HEK293 (cell line): ENCODE results near the gene LRCH2.

ENCODE experiments used
- CTCF ChIA-PET: fragments of 350-600 bp; formaldehyde crosslinking; extraction: SDS; loops from one replicate; lab custom pipeline; 2021; ENCODE audit warnings: antibody characterized with exemption; lab: Yijun Ruan, JAX
- POLR2A ChIA-PET: fragments of 300-600 bp; formaldehyde crosslinking; extraction: SDS; loops from one replicate; lab custom pipeline; 2020; ENCODE audit warnings: antibody characterized with exemption, inconsistent platforms; lab: Yijun Ruan, JAX
- H3K27ac ChIP-seq: fragments of 200-500 bp; sonication (Bioruptor generic); 2 replicates; pipeline ENCODE4 v1.5.1; 2014; ENCODE audit warnings: low read depth, low read length, control low read depth, inconsistent platforms; ENCODE audit errors: extremely low read depth
- H3K36me3 ChIP-seq, 2 experiments: fragments of 200-500 bp in 1 of 2; sonication (Bioruptor generic) in 1 of 2; 1 replicate in 1 of 2; 2 replicates in 1 of 2; pipeline ENCODE4 v1.5.1; 2014 to 2017; ENCODE audit warnings: inconsistent platforms in 2 of 2, low read length in 2 of 2; ENCODE audit not compliant: control insufficient read depth in 2 of 2, insufficient read depth in 1 of 2
- H3K4me1 ChIP-seq: fragments of 200-500 bp; sonication (Bioruptor generic); 2 replicates; pipeline ENCODE4 v1.5.1; 2014; ENCODE audit warnings: mild to moderate bottlenecking, low read length, inconsistent platforms; ENCODE audit not compliant: control insufficient read depth, insufficient read depth
- H3K4me3 ChIP-seq: 2 replicates; pipeline ENCODE4 v1.5.1; 2011; ENCODE audit warnings: low read depth, mild to moderate bottlenecking, control low read depth, low read length, moderate library complexity
- H3K9me3 ChIP-seq: fragments of 200-500 bp; sonication (Bioruptor generic); 2 replicates; pipeline ENCODE4 v1.5.1; 2014; ENCODE audit warnings: low read depth, low read length, inconsistent platforms; ENCODE audit not compliant: control insufficient read depth, insufficient read depth
- GLI4 ChIP-seq: fragments of 450-650 bp; formaldehyde crosslinking; IDR thresholded peaks from 2 replicates; pipeline ENCODE4 v1.5.1; 2016; ENCODE audit warnings: missing biosample characterization, missing genetic modification characterization
- KLF10 ChIP-seq: fragments of 450-650 bp; IDR thresholded peaks from 2 replicates; pipeline ENCODE4 v1.5.1; 2018; ENCODE audit warnings: missing biosample characterization, mild to moderate bottlenecking, missing genetic modification characterization
- MZF1 ChIP-seq: fragments of 450-650 bp; formaldehyde crosslinking; IDR thresholded peaks from 2 replicates; pipeline ENCODE4 v1.5.1; 2017; ENCODE audit warnings: missing biosample characterization, missing genetic modification characterization, borderline replicate concordance
- ZBTB20 ChIP-seq: fragments of 450-650 bp; formaldehyde crosslinking; IDR thresholded peaks from 2 replicates; pipeline ENCODE4 v1.5.1; 2016; ENCODE audit warnings: missing biosample characterization, missing genetic modification characterization
- ZBTB44 ChIP-seq: fragments of 450-650 bp; IDR thresholded peaks from 2 replicates; pipeline ENCODE4 v1.5.1; 2018; ENCODE audit warnings: missing biosample characterization, mild to moderate bottlenecking, missing genetic modification characterization
- ZBTB6 ChIP-seq: fragments of 450-650 bp; formaldehyde crosslinking; IDR thresholded peaks from 2 replicates; pipeline ENCODE4 v1.5.1; 2017; ENCODE audit warnings: missing biosample characterization, missing genetic modification characterization
- ZBTB8A ChIP-seq: fragments of 450-650 bp; formaldehyde crosslinking; IDR thresholded peaks from 2 replicates; pipeline ENCODE4 v1.5.1; 2016; ENCODE audit warnings: missing biosample characterization, missing genetic modification characterization
- ZFP69B ChIP-seq: fragments of 450-650 bp; formaldehyde crosslinking; IDR thresholded peaks from 2 replicates; pipeline ENCODE4 v1.5.1; 2016; ENCODE audit warnings: missing biosample characterization, missing genetic modification characterization
- ZNF112 ChIP-seq: fragments of 450-650 bp; formaldehyde crosslinking; IDR thresholded peaks from 2 replicates; pipeline ENCODE4 v1.5.0; 2017; ENCODE audit warnings: missing biosample characterization, missing genetic modification characterization
- ZNF140 ChIP-seq: fragments of 450-650 bp; formaldehyde crosslinking; IDR thresholded peaks from 2 replicates; pipeline ENCODE4 v1.5.1; 2016; ENCODE audit warnings: missing biosample characterization, missing genetic modification characterization
- ZNF221 ChIP-seq: fragments of 450-650 bp; formaldehyde crosslinking; IDR thresholded peaks from 2 replicates; pipeline ENCODE4 v1.5.1; 2017; ENCODE audit warnings: missing biosample characterization, missing genetic modification characterization, borderline replicate concordance
- ZNF24 ChIP-seq: fragments of 450-650 bp; formaldehyde crosslinking; IDR thresholded peaks from 2 replicates; pipeline ENCODE4 v1.5.1; 2016; ENCODE audit warnings: missing biosample characterization, missing genetic modification characterization
- ZNF37A ChIP-seq: fragments of 450-650 bp; IDR thresholded peaks from 2 replicates; pipeline ENCODE4 v1.5.1; 2018; ENCODE audit warnings: missing biosample characterization, missing genetic modification characterization
- ZNF394 ChIP-seq: fragments of 450-650 bp; formaldehyde crosslinking; IDR thresholded peaks from 2 replicates; pipeline ENCODE4 v1.5.1; 2016; ENCODE audit warnings: missing biosample characterization, missing genetic modification characterization, mild to moderate bottlenecking, moderate library complexity, borderline replicate concordance
- ZNF513 ChIP-seq: fragments of 450-650 bp; IDR thresholded peaks from 2 replicates; pipeline ENCODE4 v1.5.1; 2018; ENCODE audit warnings: missing biosample characterization, missing genetic modification characterization
- ZNF514 ChIP-seq: fragments of 450-650 bp; formaldehyde crosslinking; IDR thresholded peaks from 2 replicates; pipeline ENCODE4 v1.5.1; 2016; ENCODE audit warnings: missing biosample characterization, missing genetic modification characterization
- ZNF558 ChIP-seq: fragments of 450-650 bp; formaldehyde crosslinking; IDR thresholded peaks from 2 replicates; pipeline ENCODE4 v1.5.1; 2016; ENCODE audit warnings: missing biosample characterization, missing genetic modification characterization
- ZNF561 ChIP-seq: fragments of 450-650 bp; IDR thresholded peaks from 2 replicates; pipeline ENCODE4 v1.5.1; 2018; ENCODE audit warnings: missing biosample characterization, missing genetic modification characterization, borderline replicate concordance
- ZNF670 ChIP-seq: fragments of 450-650 bp; formaldehyde crosslinking; IDR thresholded peaks from 2 replicates; pipeline ENCODE4 v1.5.1; 2016; ENCODE audit warnings: missing biosample characterization, missing genetic modification characterization, low read depth
- ZNF692 ChIP-seq: fragments of 450-650 bp; formaldehyde crosslinking; IDR thresholded peaks from 2 replicates; pipeline ENCODE4 v1.5.1; 2016; ENCODE audit warnings: missing biosample characterization, missing genetic modification characterization
- ZNF701 ChIP-seq: fragments of 450-650 bp; formaldehyde crosslinking; IDR thresholded peaks from 2 replicates; pipeline ENCODE4 v1.5.1; 2016; ENCODE audit warnings: missing biosample characterization, missing genetic modification characterization

Gene LRCH2

GRCh38 chrX:115264009-115264408 lies 30.1 kb upstream of the LRCH2 start:
- CTCF ChIA-PET: interaction anchor here (0.6 to 0.9 kb wide), 2 partner anchors 19 to 22 kb away, joined by 3 read pairs; no protein-coding TSS in a partner anchor

GRCh38 chrX:115261148-115261547 lies 27.3 kb upstream of the LRCH2 start:
- POLR2A ChIA-PET: no interaction called here
- H3K4me1 ChIP-seq: no peaks in the 10 kb centered on the region

More at GRCh38 chrX:115264009-115264408, 30.1 kb upstream of the LRCH2 start:
- POLR2A ChIA-PET: no interaction called here
- Histone ChIP-seq H3K36me3 (no peaks in the 10 kb centered on the region), H3K4me3 (no peak overlapping the region), H3K27ac (no peak overlapping the region), H3K9me3 (no peaks in the 10 kb centered on the region), H3K4me1 (no peaks in the 10 kb centered on the region)
- TF ChIP-seq ZNF112 (tag by site-specific recombination) (no peak), ZNF37A (no peak), ZNF513 (tag by site-specific recombination) (no peak), ZBTB8A (no peak), ZNF670 (tag by site-specific recombination) (no peak), ZBTB6 (tag by site-specific recombination) (no peak), ZNF561 (tag by site-specific recombination) (no peak), ZNF140 (no peak), ZBTB44 (tag by site-specific recombination) (no peak), GLI4 (tag by site-specific recombination) (no peak), ZNF221 (no peak), ZNF394 (tag by site-specific recombination) (no peak), ZBTB20 (tag by site-specific recombination) (no peak), ZNF558 (tag by site-specific recombination) (no peak), ZNF24 (tag by site-specific recombination) (no peak), ZNF514 (tag by site-specific recombination) (no peak), KLF10 (tag by site-specific recombination) (no peak)

More at GRCh38 chrX:115261148-115261547, 27.3 kb upstream of the LRCH2 start:
- TF ChIP-seq ZNF701: no peak
- TF ChIP-seq ZNF692 (tag by site-specific recombination): peak; percentile 57; the same call in 1 of the 2 replicates
- TF ChIP-seq MZF1 (tag by site-specific recombination): no peak
- TF ChIP-seq ZFP69B (tag by site-specific recombination): peak; percentile 65; the same call in 1 of the 2 replicates
- H3K4me3 ChIP-seq: no peak overlapping the region
- CTCF ChIA-PET: interaction anchor here (1.0 to 1.6 kb wide), 2 partner anchors 9 to 34 kb away, joined by 3 to 6 read pairs; no protein-coding TSS in a partner anchor
- no peak overlapping the region for H3K27ac ChIP-seq
- no peaks in the 10 kb centered on the region for H3K9me3 ChIP-seq
- H3K36me3 ChIP-seq: no peaks in the 10 kb centered on the region
